ENCODE results near the gene ZWINT.

DNA sequence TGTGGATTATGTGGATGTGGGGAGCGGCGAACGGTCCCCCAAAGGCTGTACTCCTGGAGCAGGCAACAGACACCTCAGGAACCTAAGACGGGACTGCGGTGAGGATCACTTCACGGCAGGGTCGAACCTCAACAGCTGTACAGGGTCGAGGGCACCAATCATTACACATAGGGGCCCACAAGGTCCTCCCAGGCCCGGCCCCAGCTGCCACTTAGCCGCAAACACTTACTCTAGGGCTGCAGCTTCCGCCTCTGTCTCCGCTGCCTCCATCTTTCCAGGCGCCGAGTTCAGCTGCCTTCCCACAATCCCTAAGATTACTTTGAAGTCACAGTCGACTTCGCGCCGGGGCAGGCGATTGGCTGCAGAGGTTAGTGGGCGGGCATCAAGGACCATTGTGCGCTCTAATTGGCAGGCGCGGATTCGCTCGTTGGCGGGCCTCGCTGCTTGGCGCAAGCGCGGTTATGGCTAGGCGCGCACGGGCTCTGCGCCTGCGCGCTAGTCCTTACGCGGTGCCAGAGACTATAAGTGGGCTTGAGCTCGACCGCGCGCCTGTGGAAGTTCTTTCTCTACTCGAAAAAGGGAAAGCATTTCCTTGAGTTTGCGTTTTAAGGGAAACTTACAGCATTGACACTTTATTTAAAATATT is at the start of gene ZWINT:
- TF ChIP-seq, protein P1, sequence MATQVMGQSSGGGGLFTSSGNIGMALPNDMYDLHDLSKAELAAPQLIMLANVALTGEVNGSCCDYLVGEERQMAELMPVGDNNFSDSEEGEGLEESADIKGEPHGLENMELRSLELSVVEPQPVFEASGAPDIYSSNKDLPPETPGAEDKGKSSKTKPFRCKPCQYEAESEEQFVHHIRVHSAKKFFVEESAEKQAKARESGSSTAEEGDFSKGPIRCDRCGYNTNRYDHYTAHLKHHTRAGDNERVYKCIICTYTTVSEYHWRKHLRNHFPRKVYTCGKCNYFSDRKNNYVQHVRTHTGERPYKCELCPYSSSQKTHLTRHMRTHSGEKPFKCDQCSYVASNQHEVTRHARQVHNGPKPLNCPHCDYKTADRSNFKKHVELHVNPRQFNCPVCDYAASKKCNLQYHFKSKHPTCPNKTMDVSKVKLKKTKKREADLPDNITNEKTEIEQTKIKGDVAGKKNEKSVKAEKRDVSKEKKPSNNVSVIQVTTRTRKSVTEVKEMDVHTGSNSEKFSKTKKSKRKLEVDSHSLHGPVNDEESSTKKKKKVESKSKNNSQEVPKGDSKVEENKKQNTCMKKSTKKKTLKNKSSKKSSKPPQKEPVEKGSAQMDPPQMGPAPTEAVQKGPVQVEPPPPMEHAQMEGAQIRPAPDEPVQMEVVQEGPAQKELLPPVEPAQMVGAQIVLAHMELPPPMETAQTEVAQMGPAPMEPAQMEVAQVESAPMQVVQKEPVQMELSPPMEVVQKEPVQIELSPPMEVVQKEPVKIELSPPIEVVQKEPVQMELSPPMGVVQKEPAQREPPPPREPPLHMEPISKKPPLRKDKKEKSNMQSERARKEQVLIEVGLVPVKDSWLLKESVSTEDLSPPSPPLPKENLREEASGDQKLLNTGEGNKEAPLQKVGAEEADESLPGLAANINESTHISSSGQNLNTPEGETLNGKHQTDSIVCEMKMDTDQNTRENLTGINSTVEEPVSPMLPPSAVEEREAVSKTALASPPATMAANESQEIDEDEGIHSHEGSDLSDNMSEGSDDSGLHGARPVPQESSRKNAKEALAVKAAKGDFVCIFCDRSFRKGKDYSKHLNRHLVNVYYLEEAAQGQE (tag by site-specific recombination; IDR thresholded peaks at IDR 0.05) = no peak
- TF ChIP-seq, protein P2, sequence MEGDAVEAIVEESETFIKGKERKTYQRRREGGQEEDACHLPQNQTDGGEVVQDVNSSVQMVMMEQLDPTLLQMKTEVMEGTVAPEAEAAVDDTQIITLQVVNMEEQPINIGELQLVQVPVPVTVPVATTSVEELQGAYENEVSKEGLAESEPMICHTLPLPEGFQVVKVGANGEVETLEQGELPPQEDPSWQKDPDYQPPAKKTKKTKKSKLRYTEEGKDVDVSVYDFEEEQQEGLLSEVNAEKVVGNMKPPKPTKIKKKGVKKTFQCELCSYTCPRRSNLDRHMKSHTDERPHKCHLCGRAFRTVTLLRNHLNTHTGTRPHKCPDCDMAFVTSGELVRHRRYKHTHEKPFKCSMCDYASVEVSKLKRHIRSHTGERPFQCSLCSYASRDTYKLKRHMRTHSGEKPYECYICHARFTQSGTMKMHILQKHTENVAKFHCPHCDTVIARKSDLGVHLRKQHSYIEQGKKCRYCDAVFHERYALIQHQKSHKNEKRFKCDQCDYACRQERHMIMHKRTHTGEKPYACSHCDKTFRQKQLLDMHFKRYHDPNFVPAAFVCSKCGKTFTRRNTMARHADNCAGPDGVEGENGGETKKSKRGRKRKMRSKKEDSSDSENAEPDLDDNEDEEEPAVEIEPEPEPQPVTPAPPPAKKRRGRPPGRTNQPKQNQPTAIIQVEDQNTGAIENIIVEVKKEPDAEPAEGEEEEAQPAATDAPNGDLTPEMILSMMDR (tag by site-specific recombination; IDR thresholded peaks at IDR 0.05) = no peak
- TF ChIP-seq ZNF302 (tag by site-specific recombination; IDR thresholded peaks at IDR 0.05; ENCODE audit: low read depth) = no peak
